ENCODE measurements around the gene CHP1.
"Not testable (repeated sequence)": the region's sequence is repeated elsewhere in the genome, so short reads cannot be mapped to it uniquely, and the experiment has no call there.

Gene CHP1

GRCh38 chr15:41251411-41251810, 20.3 kb downstream of the CHP1 start:
- no peak for DNase-seq (ENCODE audit: low read depth, low spot score)
- H3K4me3 ChIP-seq (ENCODE audit: low read length) = no peak overlapping the region

- H3K4me3 ChIP-seq (ENCODE audit: low read length) = no peak overlapping the region
- DNase-seq (ENCODE audit: low read depth, low spot score) = peak; percentile 70
Measured at GRCh38 chr15:41254560-41254959, 23.5 kb downstream of the CHP1 start.

DNA sequence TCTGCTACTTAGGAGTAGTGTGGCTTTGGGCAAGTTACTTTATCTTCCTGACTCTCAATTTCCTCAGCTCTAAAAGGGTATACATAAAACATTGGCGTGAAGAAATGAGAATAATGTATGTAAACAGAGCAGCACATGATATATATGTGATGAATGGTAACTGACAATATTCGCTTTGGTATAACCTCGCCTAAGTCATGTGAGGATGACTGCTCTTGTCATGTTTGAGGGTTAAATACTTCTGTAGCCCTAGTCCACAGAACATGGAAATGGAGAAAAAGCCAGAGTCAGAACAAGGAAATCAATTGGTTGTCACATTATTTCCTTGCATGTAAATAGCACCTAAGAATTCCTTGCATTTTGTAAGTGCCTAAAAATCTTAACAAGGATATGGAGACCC, 25.0 kb downstream of the CHP1 start:
- DNase-seq (ENCODE audit: low read depth, low spot score) = no peak
- H3K4me3 ChIP-seq (ENCODE audit: low read length) = no peak overlapping the region

- DNase-seq (ENCODE audit: low read depth, low spot score) = no peak
- no peak overlapping the region for H3K4me3 ChIP-seq (ENCODE audit: low read length)
Measured at GRCh38 chr15:41256577-41257038, 25.5 kb downstream of the CHP1 start.

- no peak overlapping the region for H3K4me3 ChIP-seq (ENCODE audit: low read length)
- DNase-seq (ENCODE audit: low read depth, low spot score) = no peak
Measured at GRCh38 chr15:41258750-41259471, 27.8 kb downstream of the CHP1 start.

DNA sequence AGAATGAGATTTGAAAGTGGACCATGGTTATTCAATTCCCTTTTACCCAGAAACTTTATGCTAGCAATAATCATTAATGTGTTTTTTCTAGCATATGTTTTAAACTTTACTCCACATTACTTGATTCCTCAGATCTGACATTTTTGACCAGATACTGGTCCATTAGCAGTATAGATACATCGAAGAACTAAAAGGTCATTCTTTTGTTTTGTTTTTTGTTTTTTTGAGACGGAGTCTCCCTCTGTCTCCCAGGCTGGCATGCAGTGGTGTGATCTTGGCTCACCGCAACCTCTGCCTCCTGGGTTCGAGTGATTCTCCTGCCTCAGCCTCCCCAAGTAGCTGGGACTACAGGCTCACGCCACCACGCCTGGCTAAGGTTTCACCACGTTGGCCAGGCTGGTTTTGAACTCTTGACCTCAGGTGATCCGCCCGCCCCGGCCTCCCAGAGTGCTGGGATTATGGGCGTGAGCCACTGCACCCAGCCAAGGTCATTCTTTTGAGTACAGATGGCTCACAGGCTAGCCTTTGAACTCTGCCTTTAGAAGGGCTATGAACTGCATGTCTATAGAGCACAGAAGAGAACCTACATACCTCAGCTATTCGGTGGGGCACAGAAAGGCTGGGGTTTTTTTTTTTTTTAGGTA, 28.6 kb downstream of the CHP1 start:
- no peak overlapping the region for H3K4me3 ChIP-seq (ENCODE audit: low read length)

GRCh38 chr15:41260924-41261323, 29.9 kb downstream of the CHP1 start:
- not testable (repeated sequence) for H3K4me3 ChIP-seq (ENCODE audit: low read length); DNase-seq (ENCODE audit: low read depth, low spot score)

More for the DNA sequence above, 28.6 kb downstream of the CHP1 start:
- no peak for DNase-seq (ENCODE audit: low read depth, low spot score)

DNA sequence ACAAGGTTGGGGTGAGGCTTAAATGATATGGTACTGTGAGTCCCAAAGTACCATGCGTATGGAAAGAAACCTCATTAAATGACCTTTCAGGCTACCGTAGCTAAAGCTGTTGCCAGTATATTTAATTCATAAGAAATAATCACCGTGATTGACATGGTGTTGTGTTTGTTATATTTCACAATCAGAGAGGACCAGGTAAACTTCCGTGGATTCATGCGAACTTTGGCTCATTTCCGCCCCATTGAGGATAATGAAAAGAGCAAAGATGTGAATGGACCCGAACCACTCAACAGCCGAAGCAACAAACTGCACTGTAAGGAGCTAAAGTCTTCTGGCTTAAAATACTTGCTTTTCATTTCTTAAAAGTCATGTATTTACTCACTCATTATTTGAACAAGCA, 31.5 kb downstream of the CHP1 start:
- DNase-seq (ENCODE audit: low read depth, low spot score) = no peak
- no peak overlapping the region for H3K4me3 ChIP-seq (ENCODE audit: low read length)

- H3K4me3 ChIP-seq (ENCODE audit: low read length) = no peak overlapping the region
- DNase-seq (ENCODE audit: low read depth, low spot score) = no peak
Measured at GRCh38 chr15:41263891-41264351, 32.9 kb downstream of the CHP1 start.

GRCh38 chr15:41269887-41270286, 38.8 kb downstream of the CHP1 start:
- no peak overlapping the region for H3K4me3 ChIP-seq (ENCODE audit: low read length)
- DNase-seq (ENCODE audit: low read depth, low spot score) = no peak

DNA sequence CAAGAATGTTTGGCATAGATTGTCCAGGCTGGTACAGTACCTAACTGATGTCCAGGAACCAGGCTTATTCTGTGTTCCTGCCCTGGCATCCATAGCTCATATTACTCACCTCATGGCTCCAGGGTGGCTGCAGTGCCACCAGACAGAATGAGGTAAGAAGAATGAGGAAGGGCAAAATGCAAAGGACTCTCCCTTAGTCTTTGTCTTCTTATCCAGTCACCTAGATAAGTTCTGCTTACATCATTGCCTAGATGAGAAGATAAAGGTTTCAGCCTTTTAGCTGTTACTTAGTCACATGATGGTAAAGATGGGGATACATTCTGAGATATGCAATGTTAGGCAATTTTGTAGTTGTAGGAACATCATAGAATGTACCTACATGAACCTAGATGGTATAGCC, 45.8 kb downstream of the CHP1 start:
- DNase-seq (ENCODE audit: low read depth, low spot score) = no peak
- no peak overlapping the region for H3K4me3 ChIP-seq (ENCODE audit: low read length)

GRCh38 chr15:41278319-41278718, 47.3 kb downstream of the CHP1 start:
- H3K4me3 ChIP-seq (ENCODE audit: low read length) = no peak overlapping the region
- DNase-seq (ENCODE audit: low read depth, low spot score) = no peak

- no peak for DNase-seq (ENCODE audit: low read depth, low spot score)
- no peak overlapping the region for H3K4me3 ChIP-seq (ENCODE audit: low read length)
Measured at GRCh38 chr15:41279535-41280283, 48.6 kb downstream of the CHP1 start.

DNA sequence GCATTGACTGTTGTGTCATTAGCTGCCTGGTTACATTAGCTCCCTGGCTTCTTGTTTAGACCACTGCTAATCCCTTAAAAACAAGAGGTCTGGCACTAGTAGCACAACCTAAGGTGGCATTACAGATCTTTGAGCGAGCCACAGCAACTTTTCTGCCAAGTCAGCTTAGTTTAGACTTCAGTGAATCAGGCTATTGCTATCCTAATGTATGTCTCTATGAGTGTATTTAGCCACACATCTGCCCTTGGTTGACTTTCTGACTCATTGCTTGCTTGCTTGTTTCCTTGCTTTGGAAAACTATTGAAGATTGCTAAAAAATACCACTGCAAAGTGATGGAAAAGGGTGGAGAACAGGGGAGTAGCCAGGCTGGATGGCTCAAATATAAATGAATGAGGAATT, 50.2 kb downstream of the CHP1 start:
- no peak overlapping the region for H3K4me3 ChIP-seq (ENCODE audit: low read length)
- DNase-seq (ENCODE audit: low read depth, low spot score) = no peak

- DNase-seq (ENCODE audit: low read depth, low spot score); H3K4me3 ChIP-seq (ENCODE audit: low read length): not testable (repeated sequence)
Measured at GRCh38 chr15:41282436-41282835, 51.4 kb downstream of the CHP1 start.

DNA sequence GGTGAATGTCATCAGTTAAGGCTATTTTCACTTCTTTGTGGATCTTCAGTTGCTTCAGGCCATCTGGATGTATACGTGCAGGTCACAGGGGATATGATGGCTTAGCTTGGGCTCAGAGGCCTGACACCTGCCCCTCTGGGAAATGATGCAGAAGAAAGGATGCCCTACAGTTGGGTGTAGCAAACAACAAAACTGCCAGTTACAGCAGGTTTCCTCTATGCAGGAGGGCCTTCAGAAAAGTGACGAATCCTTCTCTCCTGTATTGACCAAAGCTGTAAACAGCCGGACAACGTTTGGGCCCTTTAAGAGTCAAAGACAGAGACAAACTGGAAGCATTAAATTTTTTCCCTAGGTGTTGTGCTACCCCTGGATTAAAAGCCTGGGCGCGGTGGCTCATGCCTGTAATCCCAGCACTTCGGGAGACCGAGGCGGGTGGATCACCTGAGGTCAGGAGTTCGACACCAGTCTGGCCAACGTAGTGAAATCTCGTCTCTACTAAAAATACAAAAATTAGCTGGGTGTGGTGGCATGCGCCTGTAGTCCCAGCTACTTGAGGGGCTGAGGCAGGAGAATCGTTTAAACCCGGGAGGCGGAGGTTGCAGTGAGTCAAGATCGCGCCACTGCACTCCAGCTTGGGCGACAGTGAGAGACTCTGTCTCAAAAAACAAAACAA, 52.0 kb downstream of the CHP1 start:
- peak overlapping the region; percentile 38 for H3K4me3 ChIP-seq (ENCODE audit: low read length)
- DNase-seq (ENCODE audit: low read depth, low spot score) = not testable (repeated sequence)

- peak; percentile 100 for DNase-seq (ENCODE audit: low read depth, low spot score)
- peak overlapping the region; percentile 98 for H3K4me3 ChIP-seq (ENCODE audit: low read length)
Measured at GRCh38 chr15:41283653-41284426, 52.8 kb downstream of the CHP1 start.

GRCh38 chr15:41284427-41285177, 53.5 kb downstream of the CHP1 start:
- H3K4me3 ChIP-seq (ENCODE audit: low read length) = peak overlapping the region; percentile 98
- no peak for DNase-seq (ENCODE audit: low read depth, low spot score)

Measured in Jurkat, Clone E6-1 (cell line).